ENCODE measurements around the gene CXXC5.

The CXXC5 gene

GRCh38 chr5:139682016-139682975 lies 34.1 kb downstream of the CXXC5 start:
- DNase-seq (ENCODE audit: low spot score), result no peak

- no peak for DNase-seq (ENCODE audit: low spot score)
Measured at GRCh38 chr5:139683295-139684271, 35.4 kb downstream of the CXXC5 start.

- DNase-seq (ENCODE audit: low spot score), result no peak
Measured at GRCh38 chr5:139684350-139684880, 36.3 kb downstream of the CXXC5 start.

- no peak for DNase-seq (ENCODE audit: low spot score)
Measured at GRCh38 chr5:139684881-139685749, 37.0 kb downstream of the CXXC5 start.

GRCh38 chr5:139685886-139686285 lies 37.7 kb downstream of the CXXC5 start:
- no peak for DNase-seq (ENCODE audit: low spot score)

GRCh38 chr5:139686356-139686705 lies 38.2 kb downstream of the CXXC5 start:
- DNase-seq (ENCODE audit: low spot score), result no peak

- DNase-seq (ENCODE audit: low spot score), result no peak
Measured at GRCh38 chr5:139686706-139687441, 38.7 kb downstream of the CXXC5 start.

GRCh38 chr5:139687656-139688055 lies 39.5 kb downstream of the CXXC5 start:
- no peak for DNase-seq (ENCODE audit: low spot score)

GRCh38 chr5:139688088-139688702 lies 40.0 kb downstream of the CXXC5 start:
- DNase-seq (ENCODE audit: low spot score), result no peak

GRCh38 chr5:139688751-139689372 lies 40.7 kb downstream of the CXXC5 start:
- no peak for DNase-seq (ENCODE audit: low spot score)

- DNase-seq (ENCODE audit: low spot score), result no peak
Measured at GRCh38 chr5:139689631-139690063, 41.5 kb downstream of the CXXC5 start.

- no peak for DNase-seq (ENCODE audit: low spot score)
Measured at GRCh38 chr5:139690064-139690802, 42.1 kb downstream of the CXXC5 start.

GRCh38 chr5:139690803-139691629 lies 42.9 kb downstream of the CXXC5 start:
- no peak for DNase-seq (ENCODE audit: low spot score)

GRCh38 chr5:139692148-139692547 lies 44.0 kb downstream of the CXXC5 start:
- DNase-seq (ENCODE audit: low spot score), result no peak

GRCh38 chr5:139692679-139693308 lies 44.6 kb downstream of the CXXC5 start:
- no peak for DNase-seq (ENCODE audit: low spot score)

GRCh38 chr5:139693676-139694364 lies 45.7 kb downstream of the CXXC5 start:
- DNase-seq (ENCODE audit: low spot score), result no peak

- DNase-seq (ENCODE audit: low spot score), result no peak
Measured at GRCh38 chr5:139694556-139695177, 46.5 kb downstream of the CXXC5 start.

Measured in HuH-7.5 (cell line).